GM18520 (cell line): Measurements from ENCODE around the gene CEP78.
"Not testable (repeated sequence)": the region's sequence is repeated elsewhere in the genome, so short reads cannot be mapped to it uniquely, and the experiment has no call there.

Source experiments
- ATAC-seq: cut with Tn5 transposase; IDR thresholded peaks from one replicate; pipeline ENCODE4 v1.9.1; 2021; ENCODE audit not compliant: unreplicated experiment

CEP78 gene

DNA sequence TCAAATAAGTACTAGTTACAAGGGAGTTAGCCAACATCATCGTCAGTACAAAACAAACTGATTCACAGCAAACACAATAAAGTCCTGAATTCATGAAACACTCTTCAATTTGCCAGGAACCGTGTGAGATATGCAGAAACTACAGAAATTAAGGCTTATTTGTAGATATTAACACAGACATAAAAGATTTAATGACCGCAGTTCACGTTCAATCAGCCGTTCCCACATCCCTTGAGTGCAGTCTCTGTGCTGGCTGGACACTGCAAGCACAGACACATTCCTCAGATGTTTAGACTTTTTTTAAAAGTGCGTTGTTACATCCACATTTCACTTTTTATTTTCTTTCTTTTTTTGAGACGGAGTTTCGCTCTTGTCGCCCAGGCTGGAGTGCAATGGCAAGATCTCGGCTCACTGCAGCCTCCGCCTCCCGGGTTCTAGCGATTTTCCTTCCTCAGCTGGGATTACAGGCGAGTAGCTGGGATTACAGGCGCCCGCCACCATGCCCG is 566 bp upstream of the CEP78 start:
- no peak for ATAC-seq

DNA sequence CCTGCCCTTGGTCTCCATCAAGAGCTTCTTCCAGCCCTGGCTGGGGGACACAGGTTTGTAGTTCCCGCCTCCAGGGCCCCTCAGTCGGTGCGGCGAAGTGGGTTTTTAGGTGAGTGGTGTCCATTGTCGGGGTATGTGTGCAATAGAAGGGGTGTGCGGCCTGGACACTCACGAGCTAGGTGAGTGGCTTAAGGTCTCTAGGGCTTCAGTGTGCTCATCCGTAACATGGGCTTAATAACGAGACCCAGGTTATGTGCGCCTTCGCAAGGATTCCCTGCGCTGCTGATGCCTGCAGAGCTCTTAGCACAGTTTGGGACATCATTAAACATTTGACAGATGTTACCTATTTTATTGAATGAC is 656 bp downstream of the CEP78 start:
- ATAC-seq = peak; percentile 2

DNA sequence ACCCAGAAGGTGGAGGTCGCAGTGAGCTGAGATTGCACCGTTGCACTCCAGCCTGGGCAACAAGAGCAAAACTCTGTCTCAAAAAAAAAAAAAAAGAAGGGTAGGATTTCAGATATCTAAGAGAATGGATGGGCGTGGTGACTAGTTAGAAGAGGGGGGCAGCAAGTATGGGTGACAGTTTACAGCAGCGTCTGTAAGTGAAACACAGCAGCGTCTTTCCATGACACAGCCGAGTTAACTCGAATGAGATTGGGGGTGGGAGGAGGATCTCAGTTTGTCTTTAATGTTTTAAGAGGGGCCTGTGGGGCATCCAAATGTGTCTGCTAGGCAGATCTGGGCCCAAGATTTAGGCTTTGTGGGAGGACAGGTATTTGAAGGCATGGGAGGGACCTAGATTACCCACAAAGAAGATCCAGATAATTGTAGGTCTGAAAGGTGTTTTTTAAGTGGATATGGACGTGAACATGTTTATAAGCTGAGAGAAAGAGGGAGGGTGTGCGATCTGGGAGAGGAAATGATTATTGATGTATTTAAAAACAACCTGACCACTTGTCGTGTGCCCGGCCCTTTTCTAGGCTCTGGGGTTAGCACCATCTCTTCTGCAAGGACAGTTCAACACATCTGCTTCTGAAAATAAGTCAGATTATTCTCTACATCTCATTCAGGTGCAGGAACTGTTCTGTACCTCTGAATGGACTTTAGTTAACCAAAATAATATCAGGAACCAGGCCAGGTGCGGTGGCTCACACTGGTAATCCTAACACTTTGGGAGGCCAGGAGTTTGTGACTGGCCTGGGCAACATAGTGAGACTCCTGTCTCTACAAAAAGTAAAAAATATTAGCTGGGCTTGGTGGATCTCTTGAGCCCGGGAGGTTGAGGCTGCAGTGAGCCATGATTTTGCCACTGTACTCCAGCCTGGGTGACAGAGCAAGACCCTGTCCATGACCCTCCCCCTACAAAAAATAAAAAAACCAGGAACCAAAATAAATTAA is 2.5 kb downstream of the CEP78 start:
- ATAC-seq = no peak

DNA sequence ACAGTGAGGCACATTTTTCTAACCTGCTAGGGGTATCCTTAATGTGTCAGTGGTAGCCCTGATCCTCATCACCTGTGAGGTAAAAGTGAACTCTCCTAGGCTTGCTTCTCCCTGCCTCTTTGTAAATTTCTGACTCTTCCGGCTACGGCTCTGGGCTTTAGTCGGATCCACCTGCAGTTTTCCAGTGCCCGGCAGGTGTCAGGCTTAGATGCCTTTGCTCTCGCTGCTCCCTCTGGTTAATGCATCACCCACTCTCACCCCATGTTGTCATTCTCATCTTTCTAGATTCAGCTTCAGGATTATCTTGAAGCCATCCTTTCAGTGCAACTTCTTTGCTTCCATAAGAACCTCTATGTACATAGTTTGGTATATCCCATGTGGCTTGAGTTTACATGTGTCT is 3.6 kb downstream of the CEP78 start:
- ATAC-seq = no peak

DNA sequence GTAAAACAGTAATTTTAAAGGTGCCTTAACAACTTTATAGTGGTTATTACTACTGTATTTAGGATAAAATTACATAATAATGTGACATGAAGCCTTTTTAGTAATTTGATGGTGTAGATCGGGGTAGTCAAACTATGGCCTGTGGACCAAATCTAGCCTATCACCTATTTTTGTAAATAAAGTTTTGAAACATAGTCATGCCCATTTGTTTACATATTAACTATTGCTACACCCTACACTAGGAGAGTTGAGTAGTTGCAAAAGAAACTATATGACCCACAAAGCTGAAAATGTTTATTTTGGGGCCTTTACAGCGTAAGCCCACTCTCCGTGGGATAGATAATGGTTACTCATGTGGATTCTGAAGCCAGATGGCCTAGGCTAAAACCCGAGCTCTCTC is 6.2 kb downstream of the CEP78 start:
- ATAC-seq = no peak

DNA sequence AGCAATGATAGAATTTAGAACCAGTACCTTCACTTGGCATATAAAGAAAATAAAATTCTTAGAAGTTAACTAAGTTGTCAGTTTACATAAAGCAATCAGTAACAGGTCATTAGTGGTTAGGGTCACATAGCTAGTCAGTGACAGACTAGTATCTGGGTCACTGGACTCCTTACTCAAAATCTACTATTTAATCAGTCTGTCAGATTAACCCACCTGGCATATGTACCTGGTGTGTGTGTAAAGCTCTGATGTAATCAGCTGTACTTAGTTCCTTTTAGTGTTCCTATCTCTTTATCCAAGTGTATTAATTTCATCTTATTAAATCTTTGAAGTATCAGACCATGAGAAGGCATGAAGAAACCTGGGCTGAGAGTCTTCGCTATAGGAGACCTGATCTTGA is 7.3 kb downstream of the CEP78 start:
- ATAC-seq = no peak

DNA sequence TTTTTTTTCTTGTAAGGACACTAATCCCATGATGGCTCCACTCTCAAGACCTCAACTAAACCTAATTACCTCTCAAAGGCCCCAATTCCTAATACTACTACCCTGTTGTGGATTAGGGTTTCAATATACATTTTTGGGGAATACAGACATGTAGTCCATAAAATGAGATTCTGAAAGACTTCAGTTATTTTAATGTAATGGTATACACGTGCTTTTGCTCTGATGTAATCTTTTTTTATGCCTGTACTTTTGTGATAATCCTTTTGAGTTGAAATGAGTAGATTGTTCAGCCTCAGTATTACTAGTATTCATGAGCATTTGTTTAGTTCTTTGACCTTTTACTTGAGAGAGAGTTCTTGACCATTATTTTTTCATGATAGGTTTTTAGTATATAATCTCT is 9.5 kb downstream of the CEP78 start:
- no peak for ATAC-seq

DNA sequence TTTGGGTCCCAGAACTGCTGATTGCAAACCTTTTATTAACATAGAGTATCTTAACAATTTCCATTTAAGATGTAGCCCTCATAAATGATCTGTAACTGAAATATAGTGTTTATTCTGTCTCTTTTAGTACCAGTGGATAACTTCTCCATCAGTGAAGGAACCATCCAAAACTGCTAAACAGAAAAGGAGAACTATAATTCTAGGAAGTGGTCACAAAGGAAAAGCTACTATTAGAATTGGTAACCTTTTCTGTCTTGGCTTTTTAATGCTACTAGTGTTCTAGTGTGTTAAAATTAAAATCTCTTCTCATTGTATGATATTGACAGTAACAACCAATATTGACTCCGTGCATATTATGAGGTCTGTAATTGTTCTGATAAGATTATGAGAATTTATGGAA is 12.8 kb downstream of the CEP78 start:
- no peak for ATAC-seq

DNA sequence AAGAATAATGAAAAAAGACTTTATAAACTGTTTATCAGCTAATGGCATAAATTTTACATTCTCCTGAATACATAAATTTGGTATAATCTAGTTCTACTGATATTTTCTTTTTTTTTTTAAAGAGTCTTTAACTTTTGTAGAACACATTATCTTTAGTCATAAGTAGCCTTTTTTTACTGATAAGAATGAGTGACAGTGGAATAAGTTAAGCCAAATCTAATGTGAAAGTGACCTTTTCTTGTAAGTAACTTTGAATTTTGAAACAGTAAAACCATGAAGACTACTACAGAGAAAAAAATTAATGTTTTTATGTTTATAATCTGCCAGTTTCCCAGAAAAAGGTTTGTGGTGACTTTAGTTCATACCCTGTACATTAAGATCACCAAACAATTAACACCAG is 13.7 kb downstream of the CEP78 start:
- ATAC-seq = no peak

DNA sequence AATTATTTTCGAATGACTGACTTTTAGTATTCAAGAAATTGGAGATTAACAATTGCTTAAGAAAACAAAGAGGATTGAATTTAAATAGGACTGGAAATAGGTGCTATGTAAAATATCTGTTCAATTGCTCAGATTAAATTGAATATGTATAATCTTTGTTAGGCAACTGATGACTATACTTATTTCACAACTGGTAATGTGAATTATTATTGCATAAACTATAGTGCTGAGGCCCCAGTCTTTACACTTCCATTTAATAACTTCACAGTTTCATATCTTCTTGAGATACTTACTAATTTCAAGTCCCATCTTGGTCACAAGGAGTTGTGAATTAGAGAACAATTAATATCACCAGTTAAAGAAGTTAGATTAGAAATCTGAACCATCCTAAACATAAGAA is 16.7 kb downstream of the CEP78 start:
- ATAC-seq = no peak

DNA sequence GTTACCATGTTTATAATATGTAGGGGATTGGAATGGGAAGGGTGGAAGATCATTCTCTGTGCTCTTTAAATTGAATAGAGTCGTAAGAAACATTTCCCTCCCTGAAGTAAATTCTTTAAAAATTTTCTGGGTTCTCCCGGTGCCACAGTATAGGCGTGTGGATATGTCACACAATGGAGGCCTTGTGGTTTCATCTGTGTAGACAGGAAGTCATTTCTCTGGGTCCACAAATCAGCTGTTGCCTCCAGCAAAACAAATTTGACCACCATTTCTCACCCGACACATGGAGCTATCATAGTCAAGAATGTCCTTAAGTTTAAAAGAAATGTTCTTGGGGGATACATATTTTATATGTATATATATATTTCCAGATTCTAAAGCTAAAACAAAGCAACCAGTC is 17.4 kb downstream of the CEP78 start:
- no peak for ATAC-seq

DNA sequence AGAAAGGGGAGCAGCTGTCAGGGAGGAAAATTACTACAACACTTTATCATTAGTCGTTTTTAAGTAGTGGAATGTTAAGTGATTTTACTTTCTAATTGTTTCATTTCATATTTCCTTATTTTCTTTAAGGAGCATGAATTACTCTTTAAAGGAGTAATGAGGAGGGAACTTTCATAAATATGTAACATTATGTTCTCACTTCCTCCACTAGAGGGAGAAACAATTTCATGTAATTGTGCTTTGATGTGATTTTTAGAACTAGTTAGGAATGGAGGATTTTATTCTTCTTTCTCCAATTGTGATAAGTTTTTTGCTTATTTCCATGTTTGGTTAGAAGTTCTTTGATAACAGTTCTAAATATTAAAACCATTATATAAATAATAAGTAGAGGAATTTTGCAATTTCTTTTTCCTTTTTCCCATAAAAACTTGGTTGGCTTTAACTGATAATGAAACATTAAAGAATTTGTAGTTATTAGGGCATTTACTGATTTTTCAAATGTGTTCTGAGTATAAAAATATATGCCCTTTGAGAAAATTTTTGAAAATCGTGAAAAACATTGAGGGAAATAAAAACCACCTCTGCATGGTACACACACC is 25.6 kb downstream of the CEP78 start:
- ATAC-seq = no peak

DNA sequence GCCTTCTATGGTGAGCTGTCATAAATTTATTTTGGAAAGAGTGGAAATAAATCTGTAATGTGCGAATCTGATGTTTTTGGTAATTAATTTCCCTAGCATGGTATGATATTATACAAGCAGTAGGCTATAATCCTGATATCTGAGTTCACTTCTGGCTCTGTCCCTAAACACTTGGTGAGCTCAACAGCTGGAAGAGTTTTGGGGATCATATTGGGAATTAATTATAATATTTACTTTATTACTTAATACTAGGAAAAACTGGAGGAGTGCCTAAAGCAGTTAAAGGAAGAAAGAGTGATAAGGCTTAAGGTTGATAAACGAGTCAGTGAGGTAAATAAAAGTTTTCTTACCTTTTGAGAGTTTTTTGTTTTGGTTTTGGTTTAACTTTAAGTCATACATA is 26.8 kb downstream of the CEP78 start:
- ATAC-seq = no peak

DNA sequence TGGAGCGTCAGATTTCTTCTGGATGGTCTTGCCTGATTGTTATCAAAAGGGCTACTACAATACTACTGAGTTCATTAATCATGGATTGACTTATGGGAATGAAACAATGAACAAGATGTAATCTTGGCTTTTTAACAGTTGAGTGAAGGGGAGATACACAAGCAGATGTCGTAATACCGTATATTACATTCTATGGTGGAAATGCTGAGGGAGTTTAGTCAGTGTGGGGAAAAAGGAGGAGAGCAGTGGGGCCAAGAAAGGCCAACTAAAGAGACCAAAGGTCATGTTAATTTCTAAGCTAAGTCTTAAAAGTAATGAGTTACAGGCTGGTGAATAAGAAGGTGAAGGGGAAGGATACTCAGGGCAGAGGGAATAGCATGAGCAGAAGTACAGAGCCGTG is 32.0 kb downstream of the CEP78 start:
- ATAC-seq = no peak

DNA sequence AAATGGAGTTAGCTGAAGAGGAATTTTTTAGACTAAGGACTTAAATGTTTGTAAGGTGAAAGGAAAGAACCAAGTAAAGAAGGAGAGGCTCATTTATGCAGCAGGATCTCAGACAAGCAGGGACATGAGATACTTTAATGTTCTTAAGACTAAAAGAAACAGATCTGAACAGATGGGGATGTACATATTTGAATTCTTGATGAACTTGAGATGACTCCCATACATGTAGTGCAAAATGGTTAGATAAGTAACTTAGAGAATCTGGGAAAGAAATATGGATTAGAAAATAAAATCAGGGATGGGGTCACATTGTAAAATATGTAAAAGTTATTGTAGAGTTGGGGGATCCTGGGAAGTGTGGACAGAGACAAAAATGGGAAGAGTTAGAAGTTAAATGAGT is 33.9 kb downstream of the CEP78 start:
- ATAC-seq = no peak

DNA sequence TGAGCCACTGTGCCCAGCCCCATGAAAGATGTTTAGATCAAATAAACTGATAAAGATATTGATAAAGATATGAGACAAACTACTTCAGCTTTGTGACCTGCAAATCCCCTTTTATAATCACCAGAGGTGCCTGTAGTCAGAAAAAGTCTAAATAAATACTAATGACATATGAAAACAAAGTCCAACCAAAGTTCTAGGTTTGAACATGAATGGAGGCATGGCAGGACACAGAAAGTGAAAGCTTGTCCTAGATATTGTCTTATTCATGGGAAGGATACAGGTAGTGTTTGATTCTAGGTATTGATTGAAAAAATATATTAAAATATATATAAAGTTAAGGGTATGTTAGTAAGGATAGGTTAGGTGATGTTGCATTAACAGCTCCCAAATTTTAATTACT is 36.4 kb downstream of the CEP78 start:
- ATAC-seq = no peak

DNA sequence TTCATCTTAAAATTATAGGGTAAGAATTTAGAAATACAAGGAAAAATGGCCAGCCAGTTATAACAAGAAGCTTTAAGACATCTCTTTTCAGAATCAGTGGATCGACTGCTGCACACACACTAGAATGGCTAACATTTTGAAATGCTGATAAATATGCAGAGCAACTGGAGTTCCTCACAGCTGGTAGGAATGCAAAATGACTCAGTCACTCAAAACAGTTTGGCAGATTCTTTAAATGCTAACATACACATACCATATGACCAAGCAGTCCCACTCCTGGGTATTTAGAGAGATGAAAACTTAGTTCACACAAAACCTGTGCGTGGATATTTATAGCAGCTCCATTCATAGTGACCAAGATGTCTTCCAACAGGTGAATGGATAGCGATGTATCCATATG is 37.9 kb downstream of the CEP78 start:
- no peak for ATAC-seq

DNA sequence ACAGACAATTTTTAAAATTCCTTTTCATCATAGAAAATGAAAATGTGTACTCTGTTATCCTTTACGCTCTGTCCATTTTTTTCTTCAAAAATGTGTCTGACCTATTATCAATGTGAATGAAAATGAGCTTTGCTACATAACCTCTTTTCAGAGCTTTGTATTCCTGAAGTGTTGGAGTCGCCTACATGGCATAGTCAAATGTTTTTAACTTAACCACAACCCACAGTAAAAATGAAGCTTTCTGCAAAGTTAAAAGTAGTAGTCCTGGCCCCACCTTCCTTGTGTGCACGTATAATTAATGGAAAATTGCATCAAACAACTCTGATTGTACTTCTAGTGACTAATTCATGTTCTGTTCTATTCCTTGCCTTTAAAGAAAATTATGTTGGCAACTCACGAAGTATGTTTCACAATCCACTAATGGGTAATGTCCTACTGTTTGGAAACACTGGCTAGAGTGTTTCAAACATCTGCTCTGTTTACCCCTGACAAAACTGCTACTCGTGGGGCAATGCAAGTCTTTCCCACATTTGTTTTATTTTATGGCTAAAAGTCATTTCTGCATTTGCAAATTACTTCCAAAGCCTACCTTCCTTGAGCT is 42.4 kb downstream of the CEP78 start:
- ATAC-seq = no peak

DNA sequence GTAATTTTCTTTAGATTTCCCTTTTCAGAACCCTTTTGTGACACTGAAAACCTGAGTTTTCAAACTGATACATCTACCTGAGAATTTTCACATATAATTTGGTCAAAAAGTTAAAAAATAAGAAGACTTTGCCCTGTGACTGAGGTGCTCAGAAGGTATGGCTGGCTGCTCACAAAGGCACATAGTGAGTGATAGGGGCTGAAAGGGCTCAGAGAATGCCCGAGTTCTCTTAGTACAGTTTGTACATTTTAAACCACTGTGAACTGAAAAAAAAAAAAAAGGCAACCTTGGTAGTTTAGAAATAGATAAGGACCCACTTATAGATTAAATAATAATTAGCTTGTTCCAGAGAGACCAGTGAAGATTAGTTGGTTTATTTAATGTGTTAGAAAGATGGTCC is 42.9 kb downstream of the CEP78 start:
- no peak for ATAC-seq

DNA sequence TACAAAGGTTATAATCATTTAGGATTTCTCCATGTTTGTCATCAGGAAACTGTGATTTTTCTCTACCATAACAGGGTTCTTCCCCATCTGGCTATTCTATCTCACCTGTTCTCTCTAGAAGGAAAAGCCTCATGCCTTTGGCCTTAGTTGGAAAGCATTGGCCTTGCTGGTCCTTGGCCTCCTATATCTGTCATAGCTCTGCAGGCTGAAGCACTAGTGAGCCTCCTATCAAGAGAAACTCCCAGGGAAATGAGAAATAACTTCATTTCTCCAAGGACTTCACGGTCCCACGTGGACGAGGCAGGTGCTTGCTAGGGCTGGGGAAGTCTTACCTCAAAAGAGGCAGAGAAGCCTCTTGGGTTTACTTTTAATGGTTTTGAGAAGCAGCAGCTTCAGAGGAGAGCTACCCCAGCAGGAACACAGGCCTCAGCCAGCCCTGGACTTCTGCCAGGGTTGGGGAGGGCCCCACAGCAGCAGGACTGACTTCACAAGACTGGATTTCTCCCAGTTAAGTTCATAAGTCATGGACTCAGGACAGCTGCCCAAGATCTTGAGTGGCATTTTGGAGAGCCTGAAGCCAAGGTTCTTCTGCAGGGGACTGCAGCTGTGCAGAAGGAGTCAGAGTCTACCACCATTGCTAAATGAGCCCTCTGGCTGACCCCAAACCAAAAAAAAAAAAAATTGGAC is 45.2 kb downstream of the CEP78 start:
- no peak for ATAC-seq

DNA sequence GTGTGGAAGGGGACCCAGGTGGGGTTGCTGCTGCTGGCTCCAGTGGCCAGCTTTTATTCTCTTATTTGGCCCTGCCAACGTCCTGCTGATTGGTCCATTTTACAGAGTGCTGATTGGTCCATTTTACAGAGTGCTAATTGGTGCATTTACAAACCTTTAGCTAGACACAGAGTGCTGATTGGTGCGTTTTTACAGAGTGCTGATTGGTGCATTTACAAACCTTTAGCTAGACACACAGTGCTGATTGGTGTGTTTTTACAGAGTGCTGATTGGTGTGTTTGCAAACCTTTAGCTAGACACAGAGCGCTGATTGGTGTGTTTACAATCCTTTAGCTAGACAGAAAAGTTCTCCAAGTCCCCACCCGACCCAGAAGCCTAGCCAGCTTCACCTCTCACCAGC is 48.3 kb downstream of the CEP78 start:
- not testable (repeated sequence) for ATAC-seq
